ENCODE measurements around the gene MBTD1.
"Not testable (repeated sequence)": the region's sequence is repeated elsewhere in the genome, so short reads cannot be mapped to it uniquely, and the experiment has no call there.

MBTD1 gene

DNA sequence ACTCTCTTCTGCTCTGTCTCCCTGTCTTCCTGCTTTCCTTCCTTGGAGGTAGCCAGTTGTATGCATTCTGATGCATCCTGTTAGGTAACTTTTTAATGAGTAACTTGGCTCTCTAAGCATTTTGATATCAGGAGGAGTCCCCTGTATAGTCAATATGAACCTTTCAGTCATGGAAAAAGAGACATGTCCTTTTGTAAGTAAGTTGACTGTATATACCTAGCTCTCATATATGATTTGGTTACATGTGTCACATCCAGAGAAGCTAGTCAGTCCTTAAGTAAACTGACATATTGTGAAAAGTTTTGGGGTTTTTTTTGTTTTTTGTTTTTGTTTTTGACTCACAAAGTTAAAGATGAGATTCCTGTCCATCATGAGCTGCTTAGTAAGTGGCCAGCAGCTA, 19.3 kb upstream of the MBTD1 start:
- no peak for DNase-seq (ENCODE audit: low read depth in 2 of 2)
- no peak overlapping the region for H3K4me3 ChIP-seq (replicated peaks in 1 of 2; ENCODE audit: low read depth in 2 of 2, low read length in 2 of 2)
- TF ChIP-seq, protein P1, sequence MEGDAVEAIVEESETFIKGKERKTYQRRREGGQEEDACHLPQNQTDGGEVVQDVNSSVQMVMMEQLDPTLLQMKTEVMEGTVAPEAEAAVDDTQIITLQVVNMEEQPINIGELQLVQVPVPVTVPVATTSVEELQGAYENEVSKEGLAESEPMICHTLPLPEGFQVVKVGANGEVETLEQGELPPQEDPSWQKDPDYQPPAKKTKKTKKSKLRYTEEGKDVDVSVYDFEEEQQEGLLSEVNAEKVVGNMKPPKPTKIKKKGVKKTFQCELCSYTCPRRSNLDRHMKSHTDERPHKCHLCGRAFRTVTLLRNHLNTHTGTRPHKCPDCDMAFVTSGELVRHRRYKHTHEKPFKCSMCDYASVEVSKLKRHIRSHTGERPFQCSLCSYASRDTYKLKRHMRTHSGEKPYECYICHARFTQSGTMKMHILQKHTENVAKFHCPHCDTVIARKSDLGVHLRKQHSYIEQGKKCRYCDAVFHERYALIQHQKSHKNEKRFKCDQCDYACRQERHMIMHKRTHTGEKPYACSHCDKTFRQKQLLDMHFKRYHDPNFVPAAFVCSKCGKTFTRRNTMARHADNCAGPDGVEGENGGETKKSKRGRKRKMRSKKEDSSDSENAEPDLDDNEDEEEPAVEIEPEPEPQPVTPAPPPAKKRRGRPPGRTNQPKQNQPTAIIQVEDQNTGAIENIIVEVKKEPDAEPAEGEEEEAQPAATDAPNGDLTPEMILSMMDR (IDR thresholded peaks at IDR 0.05; ENCODE audit: low read depth, low read length): no peak

GRCh38 chr17:51275381-51275780, 15.5 kb upstream of the MBTD1 start:
- no peak overlapping the region for H3K4me3 ChIP-seq (replicated peaks in 1 of 2; ENCODE audit: low read depth in 2 of 2, low read length in 2 of 2)
- peak; percentile 56 to 78 for DNase-seq (ENCODE audit: low read depth in 2 of 2)
- TF ChIP-seq, protein P1 (IDR thresholded peaks at IDR 0.05; ENCODE audit: low read depth, low read length): no peak

- no peak overlapping the region for H3K4me3 ChIP-seq (replicated peaks in 1 of 2; ENCODE audit: low read depth in 2 of 2, low read length in 2 of 2)
- TF ChIP-seq, protein P1 (IDR thresholded peaks at IDR 0.05; ENCODE audit: low read depth, low read length): no peak
- DNase-seq (ENCODE audit: low read depth in 2 of 2): no peak
Measured at GRCh38 chr17:51272812-51273211, 13.0 kb upstream of the MBTD1 start.

DNA sequence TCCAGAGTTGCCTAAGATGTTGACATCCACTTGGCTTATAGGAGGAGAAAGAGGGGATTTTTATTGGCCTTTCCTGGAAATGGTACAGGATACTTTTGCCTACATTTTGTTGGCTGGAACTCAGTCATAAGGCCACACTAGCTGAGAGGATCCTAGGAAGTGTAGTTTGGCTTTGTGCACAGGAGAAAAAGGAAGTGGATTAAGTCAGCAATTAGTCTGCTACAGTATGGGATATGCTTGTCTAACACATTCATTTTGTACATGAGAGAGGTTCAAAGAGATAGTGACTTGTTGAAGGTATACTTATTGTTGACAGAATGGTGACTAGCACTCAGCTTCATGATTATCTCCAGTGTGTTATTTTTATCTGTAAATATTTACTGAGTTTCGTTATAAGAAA, 10.8 kb upstream of the MBTD1 start:
- TF ChIP-seq, protein P1 (IDR thresholded peaks at IDR 0.05; ENCODE audit: low read depth, low read length): no peak
- no peak for DNase-seq (ENCODE audit: low read depth in 2 of 2)
- H3K4me3 ChIP-seq (replicated peaks in 1 of 2; ENCODE audit: low read depth in 2 of 2, low read length in 2 of 2): no peak overlapping the region

DNA sequence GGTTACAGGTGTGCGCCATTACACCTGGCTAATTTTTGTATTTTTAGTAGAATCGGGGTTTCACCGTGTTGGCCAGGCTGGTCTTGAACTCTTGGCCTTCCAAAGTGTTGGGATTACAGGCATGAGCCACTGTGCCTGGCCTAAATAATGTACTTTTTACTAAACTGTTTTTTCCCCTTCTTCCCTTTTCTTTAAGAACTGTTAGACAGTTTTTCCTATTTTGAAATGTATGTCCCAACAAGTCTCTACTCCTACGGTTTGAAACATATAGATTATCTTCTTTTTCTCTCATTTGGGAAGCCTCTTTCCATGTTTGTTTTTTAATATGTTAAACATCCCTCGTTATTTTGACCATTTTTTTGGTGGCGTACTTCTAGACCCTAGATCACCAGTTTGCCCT, 10.1 kb upstream of the MBTD1 start:
- H3K4me3 ChIP-seq (replicated peaks in 1 of 2; ENCODE audit: low read depth in 2 of 2, low read length in 2 of 2): no peak overlapping the region
- DNase-seq (ENCODE audit: low read depth in 2 of 2): no peak
- TF ChIP-seq, protein P1 (IDR thresholded peaks at IDR 0.05; ENCODE audit: low read depth, low read length): no peak

GRCh38 chr17:51264466-51264865, 4.6 kb upstream of the MBTD1 start:
- not testable (repeated sequence) for H3K4me3 ChIP-seq (replicated peaks in 1 of 2; ENCODE audit: low read depth in 2 of 2, low read length in 2 of 2); DNase-seq (ENCODE audit: low read depth in 2 of 2)

- TF ChIP-seq, protein P1 (IDR thresholded peaks at IDR 0.05; ENCODE audit: low read depth, low read length): no peak
- H3K4me3 ChIP-seq (replicated peaks in 1 of 2; ENCODE audit: low read depth in 2 of 2, low read length in 2 of 2): no peak overlapping the region
- DNase-seq (ENCODE audit: low read depth in 2 of 2): peak in 1 of 2 donors; percentile 44
Measured at GRCh38 chr17:51263006-51263405, 3.2 kb upstream of the MBTD1 start.
